Natural killer cell (primary cell): ENCODE measurements around the gene NEO1. TPM values are rescaled to one million over a fixed set of nuclear protein-coding genes. Genes with fewer than 3 reads are reported as not detected.

ENCODE experiments used
- ATAC-seq, 3 donors: fragments of 150-1000 bp in 2 of 3; fragments of 200-7000 bp in 1 of 3; cut with Tn5 transposase; 1 replicate in 1 of 3; 2 replicates in 2 of 3; pipeline ENCODE4 v1.10.0; 2021; ENCODE audit warnings: mild to moderate bottlenecking in 2 of 3, moderate library complexity in 2 of 3
- DNase-seq, 2 donors: peaks; one replicate each; pipeline versions ENCODE4 v3.0.0 to v3.0.0-alpha.2; 2013 to 2021; ENCODE audit warnings: mixed read lengths in 1 of 2
- H3K27ac ChIP-seq: one replicate; pipeline ENCODE4 v1.5.1; 2013; ENCODE audit warnings: mild to moderate bottlenecking, low read length
- H3K27me3 ChIP-seq: one replicate; pipeline ENCODE4 v1.6.1; 2013; ENCODE audit warnings: low read length; ENCODE audit not compliant: control insufficient read depth, insufficient read depth
- H3K36me3 ChIP-seq: one replicate; pipeline ENCODE4 v1.6.1; 2013; ENCODE audit warnings: low read length; ENCODE audit not compliant: control insufficient read depth, insufficient read depth
- H3K4me1 ChIP-seq: one replicate; pipeline ENCODE4 v1.6.1; 2013; ENCODE audit warnings: low read length; ENCODE audit not compliant: control insufficient read depth, insufficient read depth
- H3K4me3 ChIP-seq: one replicate; pipeline ENCODE4 v1.5.1; 2013; ENCODE audit warnings: low read length
- H3K9me3 ChIP-seq: one replicate; pipeline ENCODE4 v1.6.1; 2013; ENCODE audit warnings: low read length; ENCODE audit not compliant: control insufficient read depth, insufficient read depth
- H3K27ac Mint-ChIP-seq, 2 donors: one replicate each; pipeline ENCODE4 v1.8.0; 2022; ENCODE audit warnings: mild to moderate bottlenecking in 2 of 2, mixed read lengths in 2 of 2, moderate library complexity in 1 of 2
- H3K27me3 Mint-ChIP-seq, 2 donors: one replicate each; pipeline ENCODE4 v1.8.0; 2022; ENCODE audit warnings: low read depth in 2 of 2, mixed read lengths in 2 of 2
- H3K36me3 Mint-ChIP-seq: one replicate; pipeline ENCODE4 v1.8.0; 2022; ENCODE audit warnings: mixed read lengths
- H3K4me1 Mint-ChIP-seq, 2 donors: one replicate each; pipeline ENCODE4 v1.8.0; 2022; ENCODE audit warnings: mixed read lengths in 2 of 2
- H3K4me3 Mint-ChIP-seq: one replicate; pipeline ENCODE4 v1.8.0; 2022; ENCODE audit warnings: mild to moderate bottlenecking, moderate library complexity, mixed read lengths
- H3K9me3 Mint-ChIP-seq, 2 donors: one replicate each; pipeline ENCODE4 v1.8.0; 2022; ENCODE audit warnings: mixed read lengths in 2 of 2
- WGBS: methylation state at CpG from one replicate; pipeline ENCODE4 v1.1.7; 2013; ENCODE audit warnings: missing lambda C conversion rate; ENCODE audit not compliant: insufficient coverage; 5-methylcytosine and 5-hydroxymethylcytosine counted together
- intact Hi-C: fragments of 100-400 bp; cut with micrococcal nuclease; formaldehyde crosslinking; loops from one replicate; pipeline ENCODE4 v1.14.2; 2022
- total RNA-seq, 4 donors: library from RNA; stranded (reverse); fragments of 120-200 nt in 1 of 4; gene quantifications; one replicate each; pipeline versions ENCODE4 v1.2.3 to v1.2.4, GENCODE V29; 2013 to 2022
- TF ChIP-seq, protein P1 (sequence below): fragments of 200-600 bp; IDR thresholded peaks from one replicate; pipeline ENCODE4 v1.8.0; 2022; ENCODE audit warnings: antibody characterized with exemption

Gene NEO1
- total RNA-seq, 3 donors from 2014 or later (not counting 1 experiment from before 2014, with no cell fraction given), result 16.3 to 19.0 (median 17.4) TPM

DNA sequence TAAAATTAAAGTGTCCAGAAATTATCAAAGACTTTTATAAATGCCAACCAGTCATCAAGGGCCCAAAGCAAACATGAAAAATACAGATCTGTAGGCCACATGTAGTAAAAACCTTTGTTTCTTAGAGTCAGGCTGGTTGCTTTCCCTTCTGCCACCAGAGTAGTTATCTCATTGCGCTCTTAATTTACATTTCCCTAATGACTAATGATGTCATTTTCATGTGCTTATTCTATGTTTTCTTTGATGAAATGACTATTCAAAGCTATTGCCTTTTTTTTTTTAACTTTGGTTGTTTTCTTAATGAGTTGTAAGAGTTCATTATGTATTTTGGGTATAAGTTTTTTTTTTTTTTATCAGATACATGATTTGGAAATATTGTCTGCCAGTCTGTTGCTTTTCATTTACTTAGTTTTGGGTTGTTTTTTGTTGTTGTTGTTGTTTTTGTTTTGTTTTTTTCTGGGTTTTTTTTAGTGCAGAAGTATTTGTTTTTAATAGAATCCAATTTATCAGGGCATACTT, 175.9 kb downstream of the NEO1 start:
- WGBS, result no CpG with 5 or more reads among the region's 1 CpG

DNA sequence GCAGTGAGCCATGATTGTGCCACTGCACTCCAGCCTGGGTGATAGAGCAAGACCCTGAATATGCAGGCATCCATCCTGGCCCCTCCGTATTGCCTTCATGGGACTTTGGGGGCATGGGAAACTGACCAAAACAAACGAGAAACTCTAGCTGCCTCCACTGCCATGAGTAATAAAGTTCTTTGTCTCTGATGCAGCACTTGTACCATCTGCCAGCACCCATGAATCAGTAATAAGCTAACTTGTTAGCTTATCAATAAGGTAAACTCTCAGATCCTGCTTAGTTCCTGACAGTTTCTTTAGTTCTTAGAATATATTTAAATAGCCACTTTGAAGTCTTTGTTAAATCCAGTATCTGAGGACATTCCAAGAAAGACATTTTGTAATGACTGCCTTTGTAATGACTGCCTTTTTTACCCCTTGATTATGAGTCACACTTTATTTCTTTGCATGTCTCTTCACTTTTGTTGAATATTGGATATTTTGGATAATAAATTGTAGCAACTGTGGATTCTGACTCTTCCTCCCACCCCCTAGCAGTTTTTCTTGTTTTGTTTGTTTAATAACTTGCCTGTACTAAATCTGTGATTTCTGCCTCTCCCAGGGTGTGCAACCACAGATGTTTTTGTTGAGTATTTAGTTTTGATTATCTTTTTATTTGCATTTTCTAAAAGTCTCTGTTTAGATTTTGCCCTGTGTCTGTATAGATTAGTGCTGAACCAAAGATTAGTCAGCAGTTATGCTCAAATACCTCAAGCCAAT, 179.6 kb downstream of the NEO1 start:
- Mint-ChIP-seq H3K4me3 (no peak overlapping the region), H3K27ac (no peak overlapping the region), H3K27me3 (peaks cover 2 to 14% of the 10 kb centered on the region in 2 donors), H3K9me3 (no peaks in the 10 kb centered on the region), H3K4me1 (no peaks in the 10 kb centered on the region), H3K36me3 (peaks cover 8% of the 10 kb centered on the region)
- DNase-seq, result no peak
- no peaks in the 10 kb centered on the region for H3K27me3 ChIP-seq
- TF ChIP-seq, protein P1, sequence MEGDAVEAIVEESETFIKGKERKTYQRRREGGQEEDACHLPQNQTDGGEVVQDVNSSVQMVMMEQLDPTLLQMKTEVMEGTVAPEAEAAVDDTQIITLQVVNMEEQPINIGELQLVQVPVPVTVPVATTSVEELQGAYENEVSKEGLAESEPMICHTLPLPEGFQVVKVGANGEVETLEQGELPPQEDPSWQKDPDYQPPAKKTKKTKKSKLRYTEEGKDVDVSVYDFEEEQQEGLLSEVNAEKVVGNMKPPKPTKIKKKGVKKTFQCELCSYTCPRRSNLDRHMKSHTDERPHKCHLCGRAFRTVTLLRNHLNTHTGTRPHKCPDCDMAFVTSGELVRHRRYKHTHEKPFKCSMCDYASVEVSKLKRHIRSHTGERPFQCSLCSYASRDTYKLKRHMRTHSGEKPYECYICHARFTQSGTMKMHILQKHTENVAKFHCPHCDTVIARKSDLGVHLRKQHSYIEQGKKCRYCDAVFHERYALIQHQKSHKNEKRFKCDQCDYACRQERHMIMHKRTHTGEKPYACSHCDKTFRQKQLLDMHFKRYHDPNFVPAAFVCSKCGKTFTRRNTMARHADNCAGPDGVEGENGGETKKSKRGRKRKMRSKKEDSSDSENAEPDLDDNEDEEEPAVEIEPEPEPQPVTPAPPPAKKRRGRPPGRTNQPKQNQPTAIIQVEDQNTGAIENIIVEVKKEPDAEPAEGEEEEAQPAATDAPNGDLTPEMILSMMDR, result no peak
- H3K36me3 ChIP-seq, result no peaks in the 10 kb centered on the region
- no peak overlapping the region for H3K27ac ChIP-seq
- no peaks in the 10 kb centered on the region for H3K4me1 ChIP-seq
- intact Hi-C loops, result no loop called here
- H3K4me3 ChIP-seq, result no peak overlapping the region
- WGBS, result 77% methylated on average over 2 of the region's 2 CpGs
- no peaks in the 10 kb centered on the region for H3K9me3 ChIP-seq
- no peak for ATAC-seq

More for the DNA sequence above, 175.9 kb downstream of the NEO1 start:
- intact Hi-C loops, result no loop called here
- H3K27ac Mint-ChIP-seq, result no peak overlapping the region
- no peaks in the 10 kb centered on the region for H3K9me3 Mint-ChIP-seq
- TF ChIP-seq, protein P1, result no peak
- Histone ChIP-seq H3K27ac (no peak overlapping the region), H3K4me3 (no peak overlapping the region), H3K9me3 (no peaks in the 10 kb centered on the region), H3K27me3 (no peaks in the 10 kb centered on the region), H3K36me3 (no peaks in the 10 kb centered on the region), H3K4me1 (no peaks in the 10 kb centered on the region)
- H3K4me3 Mint-ChIP-seq, result no peak overlapping the region
- ATAC-seq (no peak), DNase-seq (no peak)
- peaks cover 0 to 5% of the 10 kb centered on the region in 2 donors for H3K4me1 Mint-ChIP-seq
- peaks cover 8% of the 10 kb centered on the region for H3K36me3 Mint-ChIP-seq
- peaks cover 2 to 14% of the 10 kb centered on the region in 2 donors for H3K27me3 Mint-ChIP-seq

- TF ChIP-seq, protein P1, result no peak
- H3K9me3 ChIP-seq, result no peaks in the 10 kb centered on the region
- no peak for ATAC-seq
- H3K27ac ChIP-seq, result no peak overlapping the region
- intact Hi-C loops, result no loop called here
- no peak for DNase-seq
- no peaks in the 10 kb centered on the region for H3K27me3 ChIP-seq
- WGBS, result 89% methylated on average over 2 of the region's 2 CpGs
- Mint-ChIP-seq H3K27ac (no peak overlapping the region), H3K4me1 (no peaks in the 10 kb centered on the region), H3K36me3 (peaks cover 8% of the 10 kb centered on the region), H3K27me3 (peaks cover 2 to 14% of the 10 kb centered on the region in 2 donors), H3K4me3 (no peak overlapping the region), H3K9me3 (no peaks in the 10 kb centered on the region)
- H3K4me1 ChIP-seq, result no peaks in the 10 kb centered on the region
- no peaks in the 10 kb centered on the region for H3K36me3 ChIP-seq
- no peak overlapping the region for H3K4me3 ChIP-seq
Measured at GRCh38 chr15:73232776-73233175, 180.5 kb downstream of the NEO1 start.
